HG02938 (cell line): ENCODE measurements around the gene ZMYND11.
A peak's percentile ranks its signal among the peaks of the same experiment; 100 is the strongest.

Source experiments
- ATAC-seq: cut with Tn5 transposase; IDR thresholded peaks from one replicate; pipeline ENCODE4 v1.9.1; 2021; ENCODE audit warnings: mild to moderate bottlenecking, moderate library complexity; ENCODE audit not compliant: unreplicated experiment

Gene ZMYND11

DNA sequence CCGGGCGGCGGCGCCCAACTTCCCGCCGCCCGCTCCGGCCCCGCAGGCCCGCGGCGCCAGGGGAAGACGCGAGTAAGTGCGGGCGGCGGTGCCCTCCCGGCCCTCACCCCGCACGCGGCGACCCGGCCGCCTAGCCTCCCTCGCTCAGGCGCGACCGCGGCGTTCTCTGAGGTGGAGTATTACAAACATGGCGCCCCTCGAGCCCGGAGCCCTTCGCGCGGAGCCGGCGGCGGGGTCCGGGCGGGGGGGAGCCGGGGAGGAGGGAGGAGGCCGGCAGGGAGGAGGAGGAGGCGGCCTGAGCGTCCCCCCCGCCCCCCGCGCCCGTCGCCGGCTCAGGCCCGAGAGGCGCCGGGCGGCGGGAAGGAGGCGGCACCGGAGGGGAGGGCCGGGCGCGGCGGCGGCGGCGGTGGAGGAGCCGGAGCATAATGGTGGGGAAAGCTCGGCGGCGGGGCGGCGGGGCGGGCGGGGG, at the start of gene ZMYND11:
TSS of gene ZMYND11 (plus strand) at position 324 of the 469 bp plus-strand sequence. CDS start 44,558 bp downstream, outside the sequence.
- peak; percentile 37 for ATAC-seq

DNA sequence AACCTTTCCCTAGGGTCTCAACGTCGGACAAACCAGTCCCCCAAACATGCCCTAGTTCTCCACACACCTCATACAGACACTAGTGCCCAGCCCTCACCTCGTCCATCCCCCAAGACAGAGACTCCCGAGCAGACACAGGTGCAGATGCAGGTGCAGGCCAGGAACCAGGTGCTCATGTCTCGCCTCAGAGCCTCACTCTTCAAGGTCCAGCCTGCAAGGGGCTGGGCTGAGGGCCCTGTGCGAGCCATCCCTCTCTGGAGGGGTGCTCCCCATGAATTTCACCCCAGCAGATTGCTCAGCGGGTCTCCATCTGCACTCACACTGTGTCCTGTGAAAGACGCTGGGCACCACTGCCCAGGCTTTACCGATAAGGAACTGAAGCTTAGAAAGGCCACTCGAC, 49.2 kb upstream of the ZMYND11 start:
- ATAC-seq = no peak

DNA sequence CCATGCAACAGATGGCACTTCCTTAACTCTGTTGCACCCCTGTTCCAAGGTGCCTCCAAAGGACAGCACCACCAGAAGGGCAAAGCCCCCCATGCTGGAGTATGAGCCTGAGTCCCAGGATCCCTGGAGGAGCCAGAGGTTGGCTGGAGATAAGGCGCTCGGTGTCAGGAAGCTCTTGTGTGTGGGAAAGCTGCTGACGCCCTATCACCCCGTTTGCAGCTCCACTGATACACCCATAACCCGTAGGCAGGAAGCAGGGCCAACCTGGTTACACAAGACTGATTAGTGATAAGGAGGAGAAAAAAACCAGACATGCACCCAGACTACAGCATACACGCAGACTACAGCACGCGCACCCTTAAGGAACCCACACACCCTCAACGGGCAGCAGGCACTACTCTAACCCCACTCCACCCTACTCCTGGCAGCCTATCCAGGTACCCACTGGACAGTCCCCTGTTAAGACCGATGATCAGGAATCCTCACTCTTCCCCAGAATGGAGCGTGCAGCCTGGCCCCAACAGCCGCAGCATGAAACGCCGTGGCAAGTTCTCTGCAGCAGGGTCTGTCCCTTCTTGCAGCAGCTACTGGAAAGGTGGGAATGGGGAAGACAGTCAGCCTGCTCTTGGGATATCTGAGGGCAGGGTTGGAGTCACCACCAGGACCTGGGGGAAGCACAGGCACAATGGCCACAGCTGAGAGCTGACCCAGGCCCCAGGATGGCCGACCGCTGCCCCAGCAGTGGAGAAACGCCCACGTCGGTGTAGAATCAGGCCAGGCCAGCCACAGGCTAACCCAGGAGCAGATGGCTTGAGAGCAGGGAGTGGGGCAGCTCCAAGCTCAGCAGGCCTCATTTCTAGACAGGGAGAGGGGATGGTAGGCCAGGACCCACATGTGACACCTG, 47.8 kb upstream of the ZMYND11 start:
- ATAC-seq = no peak

DNA sequence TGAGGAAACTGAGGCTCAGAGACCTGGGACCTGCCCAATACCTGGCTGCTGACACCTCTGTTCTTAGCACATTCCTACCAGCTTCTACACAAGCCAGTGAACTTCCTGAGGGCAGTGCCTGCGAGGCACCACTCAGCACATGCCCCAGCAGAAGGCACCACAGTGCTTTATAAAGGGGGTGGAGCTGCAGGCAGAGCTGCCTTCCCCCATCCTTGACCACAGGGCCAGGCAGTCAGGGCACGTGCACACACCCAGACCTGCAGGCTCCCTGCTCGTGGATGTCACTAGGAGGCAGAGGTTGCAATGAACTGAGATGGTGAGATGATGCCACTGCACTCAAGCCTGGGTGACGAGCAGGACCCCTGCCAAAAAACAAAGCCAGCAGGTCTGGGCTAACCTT, 47.0 kb upstream of the ZMYND11 start:
- ATAC-seq = no peak

DNA sequence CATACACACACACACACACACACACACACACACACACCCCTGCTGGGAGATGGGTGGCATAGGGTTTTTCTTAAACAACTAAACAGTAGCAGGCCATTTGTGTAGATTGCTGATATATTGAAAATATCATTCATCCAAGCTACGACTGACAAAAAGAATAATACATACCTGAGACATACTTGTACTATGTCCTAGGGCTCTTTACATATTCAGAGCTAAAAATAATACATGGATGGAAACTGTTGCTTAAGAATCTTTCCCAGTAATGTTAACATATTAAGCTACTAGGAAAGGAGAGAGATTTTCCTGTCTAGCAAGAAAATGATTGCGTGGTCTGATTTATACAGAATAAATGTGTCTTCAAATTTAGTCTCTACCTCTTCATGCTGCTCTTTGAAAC, 46.0 kb upstream of the ZMYND11 start:
- no peak for ATAC-seq

DNA sequence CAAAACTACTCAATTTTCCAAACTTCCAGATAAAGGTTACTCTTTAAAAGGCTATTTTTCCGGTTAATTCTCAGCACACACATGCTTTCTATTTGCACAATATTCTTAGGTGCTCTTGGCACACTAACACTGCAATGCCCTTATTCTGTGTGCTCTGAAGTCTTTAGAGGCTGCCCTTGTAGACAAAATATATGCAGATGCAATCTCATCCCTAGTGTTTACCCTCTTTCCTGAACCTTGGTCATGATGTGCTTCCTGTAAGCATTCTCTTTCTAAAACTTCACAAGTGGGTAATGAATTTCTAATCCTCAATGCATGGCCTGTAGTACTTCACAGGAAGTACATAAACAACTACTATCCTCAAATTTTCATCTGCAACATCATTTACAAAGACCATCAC, 45.1 kb upstream of the ZMYND11 start:
- ATAC-seq = no peak

DNA sequence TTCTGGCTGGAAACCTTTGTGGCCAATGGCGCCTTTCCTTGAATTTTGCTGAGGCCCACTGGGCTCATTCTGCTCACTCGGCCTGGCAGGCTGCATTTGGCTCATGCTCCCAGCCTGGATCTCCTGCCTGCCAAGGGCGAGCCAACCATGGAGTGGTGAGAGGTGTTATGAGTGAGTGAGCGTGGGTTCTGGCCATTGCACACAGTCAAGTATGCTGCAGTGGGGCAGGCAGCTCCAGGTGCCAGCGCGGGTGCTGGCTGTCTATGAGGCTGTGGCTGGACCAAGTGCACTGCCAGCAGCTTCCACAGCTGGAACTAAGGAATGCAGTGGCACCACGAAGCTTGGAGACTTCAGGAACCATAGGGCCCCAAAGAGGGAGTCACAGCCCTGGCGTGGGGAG, 43.9 kb upstream of the ZMYND11 start:
- ATAC-seq = no peak

DNA sequence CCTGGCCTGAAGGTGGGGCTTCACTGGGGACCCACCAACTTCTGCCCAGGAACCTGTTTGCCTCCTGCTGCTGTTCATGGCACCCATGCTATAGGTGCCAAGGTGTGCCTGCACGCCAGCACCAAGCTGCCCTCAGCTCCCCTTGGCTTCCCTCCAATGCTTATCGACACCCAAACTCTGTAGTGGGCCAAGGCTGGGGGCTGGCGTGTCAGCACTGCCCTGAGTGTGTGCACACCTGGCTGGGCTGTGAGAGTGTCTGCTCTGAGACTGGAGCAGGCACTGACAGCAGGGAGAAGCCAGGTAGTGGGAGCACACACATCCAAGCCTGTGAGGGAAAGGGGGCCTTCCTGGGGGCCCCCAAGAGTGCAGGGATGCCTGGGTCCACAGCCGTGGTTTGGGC, 43.1 kb upstream of the ZMYND11 start:
- ATAC-seq = no peak

DNA sequence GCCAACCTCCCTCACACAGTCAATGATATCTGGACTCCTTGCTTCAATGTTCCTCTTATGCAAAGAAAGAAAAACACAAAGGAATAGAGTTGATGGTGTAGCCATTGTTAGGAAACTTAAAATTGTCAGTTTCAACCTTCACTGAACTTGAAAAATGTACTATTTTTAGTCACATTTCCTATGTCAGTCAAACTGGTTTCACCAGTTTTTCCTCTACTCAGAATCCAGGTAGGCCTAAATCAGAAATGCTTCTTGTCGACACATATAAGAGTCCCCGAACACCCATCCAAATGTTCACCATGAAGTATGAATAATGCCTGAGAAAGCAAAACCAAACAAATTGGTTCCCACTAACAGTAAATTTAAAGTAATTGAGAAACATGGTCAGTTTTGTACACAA, 42.4 kb upstream of the ZMYND11 start:
- no peak for ATAC-seq

DNA sequence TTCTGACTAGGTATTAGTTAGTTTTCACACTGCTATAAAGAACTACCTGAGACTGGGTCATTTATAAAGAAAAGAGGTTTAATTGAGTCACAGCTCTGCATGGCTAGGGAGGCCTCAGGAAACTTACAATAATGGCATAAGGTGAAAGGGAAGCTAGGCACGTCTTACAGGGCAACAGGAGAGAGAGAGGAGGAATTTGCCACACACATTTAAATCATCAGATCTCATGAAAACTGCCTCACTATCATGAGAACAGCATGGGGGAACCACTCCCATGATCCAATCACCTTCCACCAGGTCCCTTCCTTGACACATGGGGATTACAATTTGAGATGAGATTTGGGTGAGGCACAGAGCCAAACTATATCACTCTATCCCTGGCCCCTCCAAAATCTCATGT, 40.6 kb upstream of the ZMYND11 start:
- no peak for ATAC-seq

DNA sequence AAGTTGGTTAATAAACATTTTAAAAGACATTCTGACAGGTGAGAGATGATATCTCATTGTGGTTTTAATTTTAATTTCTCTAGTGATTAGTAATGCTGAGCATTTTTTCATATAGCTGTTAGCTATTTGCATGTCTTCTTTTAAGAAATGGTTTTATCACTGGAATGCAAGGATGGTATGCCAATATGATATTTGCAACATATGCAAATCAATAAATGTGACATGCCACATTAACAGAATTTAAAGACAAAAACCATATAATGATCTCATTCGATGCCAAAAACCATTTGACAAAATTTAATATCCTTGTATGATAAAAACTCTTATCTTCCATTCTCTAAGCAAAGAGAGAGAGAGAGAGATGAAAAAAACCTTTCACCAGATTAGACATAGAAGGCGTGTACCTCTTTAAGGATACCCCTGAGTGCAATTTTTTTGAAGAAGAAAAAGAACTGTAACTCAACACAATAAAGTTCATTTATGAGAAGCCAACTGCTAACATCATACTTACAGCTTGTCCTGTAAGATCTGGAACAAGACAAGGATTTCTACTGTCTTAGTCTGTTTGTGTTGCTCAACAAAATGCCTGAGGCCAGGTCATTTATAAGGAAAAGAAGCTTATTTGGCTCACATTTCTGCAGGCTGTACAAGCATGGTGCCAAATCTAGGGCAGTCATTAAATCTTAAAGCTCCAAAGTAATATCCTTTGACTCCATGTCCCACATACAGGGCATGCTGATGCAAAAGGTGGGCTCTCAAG, 39.7 kb upstream of the ZMYND11 start:
- ATAC-seq = no peak

DNA sequence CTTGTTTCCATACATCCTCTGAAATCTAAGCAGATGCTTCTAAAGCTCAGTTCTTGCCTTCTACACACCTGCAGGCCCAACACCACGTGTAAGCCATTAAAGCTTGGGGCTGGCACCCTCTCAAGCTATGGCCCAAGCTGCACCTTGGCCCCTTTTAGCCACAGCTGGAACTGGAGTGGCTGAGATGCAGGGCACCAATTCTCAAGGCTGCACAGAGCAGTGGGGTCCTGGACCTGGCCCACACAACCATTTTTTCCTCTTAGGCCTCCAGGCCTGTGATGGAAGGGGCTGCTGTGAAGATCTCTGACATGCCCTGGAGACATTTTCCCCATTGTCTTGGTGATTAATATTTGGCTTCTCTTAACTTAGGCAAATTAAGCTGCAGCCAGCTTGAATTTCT, 38.8 kb upstream of the ZMYND11 start:
- ATAC-seq = no peak

DNA sequence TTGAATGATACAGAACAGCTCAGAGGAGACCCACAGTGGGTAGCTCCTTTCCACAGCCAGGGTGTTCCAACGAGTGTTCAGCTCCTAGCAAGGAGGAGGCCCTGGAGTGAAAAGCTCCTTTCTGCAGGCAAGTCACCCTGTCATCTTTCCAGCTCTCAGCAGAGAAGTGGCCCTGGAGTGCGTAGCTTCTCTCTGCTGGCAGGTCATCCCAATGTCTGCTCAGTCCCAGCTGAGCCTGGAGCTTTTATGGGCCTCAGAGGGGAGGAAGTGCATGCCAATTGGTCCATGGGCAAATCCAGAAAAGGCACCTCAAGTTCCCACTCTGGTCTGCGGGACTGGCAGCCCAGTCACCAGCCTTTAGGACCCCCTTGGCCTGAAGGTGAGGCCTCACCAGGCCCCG, 30.8 kb upstream of the ZMYND11 start:
- no peak for ATAC-seq

DNA sequence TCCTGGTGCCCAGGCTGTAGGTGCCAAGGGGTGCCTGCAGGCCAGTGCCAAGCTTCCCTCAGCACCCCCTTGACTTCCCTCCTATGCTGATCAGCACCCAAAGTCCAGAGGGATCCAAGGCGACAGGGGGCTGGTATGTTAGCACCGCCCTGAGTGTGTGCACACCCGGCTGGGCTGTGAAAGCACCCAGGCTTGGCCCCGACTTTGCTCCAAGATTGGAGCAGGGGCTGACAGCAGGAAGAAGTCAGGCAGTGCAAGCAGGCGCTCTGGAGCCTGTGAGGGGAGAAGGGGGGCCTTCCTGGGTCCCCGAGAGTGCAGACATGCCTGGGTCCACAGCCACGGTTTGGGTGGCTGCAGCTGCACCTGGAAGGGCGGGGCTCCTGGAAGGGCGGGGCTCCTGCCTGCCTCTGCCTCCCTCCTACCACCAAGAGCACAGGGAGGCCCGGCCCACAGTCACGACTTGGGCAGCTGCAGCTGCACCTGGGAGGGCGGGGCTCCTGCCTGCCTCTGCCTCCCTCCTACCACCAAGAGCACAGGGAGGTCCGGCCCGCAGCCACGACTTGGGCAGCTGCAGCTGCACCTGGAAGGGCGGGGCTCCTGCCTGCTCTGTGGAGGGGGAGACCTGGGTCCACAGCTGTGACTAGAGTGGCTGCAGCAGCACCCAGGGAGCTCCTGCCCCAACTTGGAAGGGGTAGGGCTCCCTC, 30.2 kb upstream of the ZMYND11 start:
- no peak for ATAC-seq

DNA sequence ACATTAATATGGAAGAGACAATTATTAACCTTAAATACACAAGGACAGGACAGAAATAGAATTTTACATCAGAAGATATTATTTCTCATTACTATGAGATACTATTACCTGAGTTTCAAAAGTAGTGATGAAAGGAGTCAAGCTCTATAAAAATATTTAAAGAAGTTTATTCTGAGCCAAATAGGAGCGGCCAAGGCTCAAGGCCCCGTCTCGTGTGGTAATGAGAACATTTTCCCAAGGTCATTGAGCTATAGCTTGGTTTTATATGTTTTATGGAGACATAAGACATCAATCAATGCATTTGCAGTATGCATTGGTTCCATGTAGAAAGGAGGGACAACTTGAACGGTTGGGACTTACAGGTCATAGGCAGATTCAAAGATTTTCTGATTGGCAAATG, 29.4 kb upstream of the ZMYND11 start:
- no peak for ATAC-seq

DNA sequence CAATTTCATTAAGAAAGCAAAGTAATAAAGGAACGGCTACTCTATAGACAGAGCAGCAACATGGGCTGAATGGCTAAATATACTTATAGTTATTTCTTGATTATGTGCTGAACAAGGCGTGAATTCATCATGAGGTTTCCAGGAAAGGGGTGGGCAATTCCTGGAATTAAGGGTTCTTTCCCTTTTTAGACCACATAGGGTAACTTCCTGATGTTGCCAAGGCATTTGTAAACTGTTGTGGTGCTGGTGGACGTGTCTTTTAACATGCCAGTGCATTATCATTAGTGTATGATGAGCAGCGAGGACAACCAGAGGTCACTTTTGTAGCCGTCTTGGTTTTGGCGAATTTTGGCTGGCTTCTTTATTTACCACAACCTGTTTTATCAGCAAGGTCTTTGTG, 28.5 kb upstream of the ZMYND11 start:
- no peak for ATAC-seq

DNA sequence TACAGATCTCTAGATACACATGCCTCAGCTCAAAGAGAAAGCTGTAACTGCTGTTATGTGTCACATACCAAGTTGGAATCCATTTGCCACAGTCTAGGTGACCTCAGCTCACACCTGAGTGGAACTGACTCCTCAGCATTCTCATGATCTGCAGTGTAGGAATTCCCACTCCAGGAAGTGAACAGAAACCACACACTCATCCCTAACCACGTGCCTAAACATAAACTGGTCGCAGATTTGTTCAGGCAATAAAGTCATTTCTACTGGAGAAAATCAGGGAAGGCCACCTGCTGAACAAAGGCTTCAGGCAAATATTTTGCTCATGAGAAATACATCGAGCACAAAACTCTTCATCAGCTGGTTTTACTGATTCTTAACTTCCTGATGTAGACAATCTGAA, 23.0 kb upstream of the ZMYND11 start:
- ATAC-seq = no peak

DNA sequence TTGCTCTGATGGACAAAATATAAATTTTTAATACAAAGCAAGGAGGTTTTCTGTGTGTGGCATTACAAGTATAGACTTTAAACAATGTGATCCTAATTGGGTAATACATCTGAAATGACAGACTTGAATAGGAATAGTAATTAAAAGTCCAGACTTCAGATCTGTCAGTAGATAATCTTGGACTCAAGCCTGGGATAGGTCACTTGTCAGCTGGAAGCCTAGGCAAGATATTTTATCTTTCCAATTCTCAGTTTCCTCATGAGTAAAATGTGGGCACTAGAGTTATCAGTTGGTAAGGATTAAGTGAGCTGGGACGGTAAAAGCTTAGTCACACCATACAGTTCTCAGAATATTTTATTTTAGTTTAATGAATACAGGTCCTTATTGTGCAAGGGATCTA, 10.4 kb upstream of the ZMYND11 start:
- no peak for ATAC-seq

DNA sequence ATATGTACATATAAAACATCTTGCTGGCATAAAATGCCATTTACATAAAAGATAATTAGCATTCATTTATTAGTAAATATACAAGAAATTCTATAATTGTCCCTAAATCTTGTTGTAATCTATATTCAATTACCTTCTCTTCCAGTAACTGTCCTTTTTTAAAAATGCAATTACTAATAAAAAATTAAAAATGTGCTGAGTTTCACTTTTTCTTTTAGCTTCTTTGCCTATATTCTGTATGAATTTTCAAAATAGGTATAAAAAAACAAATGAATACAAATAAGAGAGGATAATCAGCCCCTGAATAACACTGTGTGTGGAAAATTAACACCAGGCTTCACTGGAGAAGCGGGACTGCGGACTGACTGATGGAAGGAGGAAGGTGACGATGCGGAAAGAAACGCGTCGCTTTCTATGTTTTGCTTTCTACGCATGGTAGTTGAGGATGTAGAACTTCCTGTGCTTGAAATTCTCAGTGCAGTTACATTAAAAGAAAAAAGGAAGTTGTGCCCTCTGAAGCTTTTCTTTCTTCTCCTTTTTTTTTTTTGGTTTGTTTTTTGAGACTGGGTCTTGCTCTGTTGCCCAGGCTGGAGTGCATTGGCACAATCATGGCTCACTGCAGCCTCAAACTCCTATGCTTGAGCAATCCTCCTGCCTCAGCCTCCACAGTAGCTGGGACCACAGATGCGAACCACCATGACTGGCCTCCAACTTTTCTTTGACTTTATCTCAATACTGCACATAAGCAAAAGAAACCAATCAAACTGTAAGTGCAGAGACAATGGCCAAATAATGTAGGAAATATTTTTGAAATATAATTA, 7.4 kb upstream of the ZMYND11 start:
- ATAC-seq = peak; percentile 78

DNA sequence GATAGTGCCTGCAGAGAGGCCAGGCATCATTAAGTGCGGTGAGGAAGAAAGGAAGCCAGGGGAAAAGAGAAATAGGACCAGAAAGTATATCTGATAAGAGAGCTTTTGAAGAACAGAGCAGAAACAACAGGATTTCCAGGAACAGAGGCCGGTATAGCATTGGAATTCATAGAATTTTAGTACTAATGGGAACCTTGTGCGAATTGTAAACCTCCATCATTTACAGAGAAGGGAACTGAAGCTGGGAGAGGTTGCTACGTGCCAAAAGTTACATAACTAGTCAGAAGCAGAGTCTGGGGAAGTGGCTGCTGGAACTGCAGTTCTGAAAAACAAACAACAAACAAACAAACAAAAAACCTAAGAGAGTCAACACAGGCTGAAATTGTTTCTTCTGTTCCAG, 5.4 kb upstream of the ZMYND11 start:
- no peak for ATAC-seq
